Spleen (tissue), 13 donors: ENCODE data around the gene MT1HL1. TPM values are rescaled to one million over a fixed set of nuclear protein-coding genes. Genes with fewer than 3 reads are reported as not detected.

Source experiments
- DNase-seq: peaks from one replicate; pipeline ENCODE4 v3.0.0-alpha.2; 2020
- H3K27ac ChIP-seq, 8 donors: fragments of 200-600 bp; sonication (generic) in 7 of 8; 1 replicate in 4 of 8; 2 replicates in 4 of 8; pipeline versions ENCODE4 v1.5.0 to v1.8.0; 2016 to 2021; ENCODE audit warnings: inconsistent platforms in 4 of 8, mild to moderate bottlenecking in 4 of 8, moderate library complexity in 1 of 8
- H3K27me3 ChIP-seq, 7 donors: fragments of 200-600 bp; sonication (generic) in 6 of 7; replicated peaks in 1 of 7; 1 replicate in 4 of 7; 2 replicates in 3 of 7; pipeline versions ENCODE4 v1.5.0 to v1.8.0; 2016 to 2021; ENCODE audit warnings: inconsistent platforms in 3 of 7, mild to moderate bottlenecking in 1 of 7
- H3K36me3 ChIP-seq, 6 donors: fragments of 200-600 bp; sonication (generic) in 5 of 6; 1 replicate in 4 of 6; 2 replicates in 2 of 6; pipeline versions ENCODE4 v1.5.0 to v1.8.0; 2016 to 2021; ENCODE audit warnings: inconsistent platforms in 2 of 6
- H3K4me1 ChIP-seq, 6 donors: fragments of 200-600 bp; sonication (generic) in 5 of 6; 1 replicate in 3 of 6; 2 replicates in 3 of 6; pipeline versions ENCODE4 v1.5.0 to v1.8.0; 2016 to 2021; ENCODE audit warnings: inconsistent platforms in 3 of 6
- H3K4me3 ChIP-seq, 8 donors: fragments of 200-600 bp; sonication (generic) in 7 of 8; 1 replicate in 4 of 8; 2 replicates in 4 of 8; pipeline versions ENCODE4 v1.5.0 to v1.8.0; 2016 to 2021; ENCODE audit warnings: inconsistent platforms in 4 of 8, mild to moderate bottlenecking in 4 of 8, moderate library complexity in 2 of 8
- H3K9me3 ChIP-seq, 8 donors: fragments of 200-600 bp; sonication (generic) in 7 of 8; 1 replicate in 4 of 8; 2 replicates in 4 of 8; pipeline versions ENCODE4 v1.5.0 to v1.8.0; 2016 to 2021; ENCODE audit warnings: inconsistent platforms in 4 of 8
- CTCF ChIP-seq, 11 experiments: fragments of 200-600 bp in 7 of 11; fragments of 450-650 bp in 4 of 11; sonication (generic) in 4 of 11; IDR thresholded peaks in 8 of 11; conservative IDR thresholded peaks in 3 of 11; 1 replicate in 7 of 11; 2 replicates in 4 of 11; pipeline versions ENCODE4 v1.4.0 to v1.8.0; 2016 to 2021; ENCODE audit warnings: antibody characterized with exemption in 11 of 11, inconsistent platforms in 4 of 11, mild to moderate bottlenecking in 1 of 11
- POLR2A ChIP-seq, 3 donors: fragments of 450-650 bp; IDR thresholded peaks; one replicate each; pipeline ENCODE4 v1.5.1; 2017; ENCODE audit warnings: antibody characterized with exemption in 3 of 3, mild to moderate bottlenecking in 1 of 3
- POLR2AphosphoS5 ChIP-seq, 3 donors: sonication (generic); formaldehyde crosslinking; IDR thresholded peaks; one replicate each; pipeline ENCODE4 v1.5.1; 2017; ENCODE audit warnings: antibody characterized with exemption in 3 of 3
- WGBS, 5 donors: extraction: QIAGEN DNeasy Blood & Tissue Kit in 3 of 5; methylation state at CpG; one replicate each; pipeline versions ENCODE4 v1.1.5 to v1.1.7; 2013 to 2018; 5-methylcytosine and 5-hydroxymethylcytosine counted together
- intact Hi-C: fragments of 100-400 bp; cut with DNase I; formaldehyde crosslinking; loops from one replicate; pipeline ENCODE4 v1.15.0; 2023; ENCODE audit warnings: low total_unique reads
- long read RNA-seq, 2 donors: transcript quantifications; one replicate each; lab custom pipeline, GENCODE V29; 2026
- polyA plus RNA-seq, 3 donors: library from polyadenylated mRNA; stranded (reverse); fragments of 200-250 nt; gene quantifications; one replicate each; pipeline ENCODE4 v1.2.1, GENCODE V29; 2013
- total RNA-seq, 7 donors: library from RNA; depleted of rRNA in 3 of 7; stranded (reverse); fragments of >200 nt in 3 of 7; fragmentation: NEBNext Ultra II Directional in 4 of 7; extraction: Animal tissue kit (Norgen Biotek cat#: 25700) in 4 of 7; gene quantifications; one replicate each; pipeline versions ENCODE4 v1.1.0 to v1.2.1, GENCODE V29; 2016 to 2021
- donor health status: healthy with polysubstance abuse.
- donor health status: DM: no; HTN: no; CAD: no; lungs with moderate emphysema.
- donor health status: DM: no; HTN: no; CAD: no.
- donor health status: Bipolar disorder and iron deficiency.
- donor health status: healthy.
- donor health status: DM: no; HTN: no; CAD: no.
- donor health status: DM: yes; HTN: yes; CAD: no.

The MT1HL1 gene
- total RNA-seq (not detected), polyA plus RNA-seq (not detected)
- long read RNA-seq, donor 1: 0 reads
- long read RNA-seq, donor 2: 0 reads

GRCh38 chr1:237004116-237004515 is at the start of gene MT1HL1:
TSS of gene MT1HL1 (minus strand) at chr1:237004441. CDS start at chr1:237004372, 69 bp downstream.
- no peak for TF ChIP-seq POLR2A (IDR thresholded peaks at IDR 0.05)
- no peaks in the 10 kb centered on the region for H3K36me3 ChIP-seq
- no peak within 1 kb of the TSS for H3K4me3 ChIP-seq
- H3K4me1 ChIP-seq: no peaks in the 10 kb centered on the region
- H3K27ac ChIP-seq: no peak within 1 kb of the TSS
- no peaks in the 10 kb centered on the region for H3K9me3 ChIP-seq
- H3K27me3 ChIP-seq: no peaks in the 10 kb centered on the region
- DNase-seq: no peak
- WGBS, 5 donors: 88 to 93% (median 91%) methylated on average over 18 of the region's 18 CpGs
- intact Hi-C loops: no loop called here

GRCh38 chr1:237050915-237051314 is 46.7 kb upstream of the MT1HL1 start:
- Histone ChIP-seq H3K36me3 (no peaks in the 10 kb centered on the region), H3K27me3 (peaks cover 0 to 52% (median 0%) of the 10 kb centered on the region in 7 donors), H3K27ac (no peak overlapping the region), H3K4me1 (no peaks in the 10 kb centered on the region), H3K4me3 (no peak overlapping the region), H3K9me3 (no peaks in the 10 kb centered on the region)
- no peak for DNase-seq
- intact Hi-C loops: no loop called here
- 68 to 84% (median 77%) methylated on average over 3 of the region's 3 CpGs for WGBS, 5 donors
- no peak for TF ChIP-seq POLR2A (IDR thresholded peaks at IDR 0.05)

GRCh38 chr1:237050185-237050584 is 45.9 kb upstream of the MT1HL1 start:
- WGBS, 5 donors: 60 to 80% (median 68%) methylated on average over 6 of the region's 6 CpGs
- no peak overlapping the region for H3K27ac ChIP-seq
- intact Hi-C loops: no loop called here

GRCh38 chr1:237048803-237049202 is 44.6 kb upstream of the MT1HL1 start:
- WGBS, 5 donors: 82 to 90% (median 87%) methylated on average over 5 of the region's 5 CpGs
- intact Hi-C loops: no loop called here

More at GRCh38 chr1:237050185-237050584, 45.9 kb upstream of the MT1HL1 start:
- Histone ChIP-seq H3K9me3 (no peaks in the 10 kb centered on the region), H3K4me1 (no peaks in the 10 kb centered on the region), H3K27me3 (peaks cover 0 to 54% (median 0%) of the 10 kb centered on the region in 7 donors), H3K4me3 (no peak overlapping the region), H3K36me3 (no peaks in the 10 kb centered on the region)
- DNase-seq: no peak
- TF ChIP-seq POLR2A (IDR thresholded peaks at IDR 0.05): no peak
- no peak for TF ChIP-seq POLR2AphosphoS5 (IDR thresholded peaks at IDR 0.05)
- no peak for TF ChIP-seq CTCF (IDR thresholded peaks at IDR 0.05 in 8 of 11, conservative IDR thresholded peaks at IDR 0.05 in 3 of 11)

More at GRCh38 chr1:237048803-237049202, 44.6 kb upstream of the MT1HL1 start:
- H3K4me1 ChIP-seq: peaks cover 0 to 6% (median 0%) of the 10 kb centered on the region in 6 donors
- H3K36me3 ChIP-seq: no peaks in the 10 kb centered on the region
- no peak overlapping the region for H3K4me3 ChIP-seq
- no peak for DNase-seq
- H3K9me3 ChIP-seq: no peaks in the 10 kb centered on the region
- TF ChIP-seq POLR2A (IDR thresholded peaks at IDR 0.05): no peak
- no peak for TF ChIP-seq CTCF (IDR thresholded peaks at IDR 0.05 in 8 of 11, conservative IDR thresholded peaks at IDR 0.05 in 3 of 11)
- TF ChIP-seq POLR2AphosphoS5 (IDR thresholded peaks at IDR 0.05): no peak
- no peak overlapping the region for H3K27ac ChIP-seq
- H3K27me3 ChIP-seq: peaks cover 0 to 56% (median 1%) of the 10 kb centered on the region in 7 donors
